Gastroesophageal sphincter (tissue), 3 donors: ENCODE measurements around the gene INO80.

ENCODE experiments used
- CTCF ChIP-seq, 4 experiments: fragments of 200-600 bp in 2 of 4; fragments of 450-650 bp in 2 of 4; sonication (generic) in 1 of 4; IDR thresholded peaks; one replicate each; pipeline ENCODE4 v1.5.1; 2017 to 2019; ENCODE audit warnings: antibody characterized with exemption in 4 of 4, mild to moderate bottlenecking in 2 of 4, moderate library complexity in 2 of 4
- POLR2A ChIP-seq, 2 donors: fragments of 450-650 bp; IDR thresholded peaks; one replicate each; pipeline ENCODE4 v1.6.1; 2017; ENCODE audit warnings: antibody characterized with exemption in 2 of 2, mild to moderate bottlenecking in 2 of 2, moderate library complexity in 1 of 2
- POLR2AphosphoS5 ChIP-seq: sonication (generic); formaldehyde crosslinking; IDR thresholded peaks from one replicate; pipeline ENCODE4 v1.6.1; 2017; ENCODE audit warnings: antibody characterized with exemption

GRCh38 chr15:40988156-40988555 is 127.9 kb downstream of the INO80 start:
- TF ChIP-seq POLR2A (IDR thresholded peaks at IDR 0.05) (no peak), CTCF (IDR thresholded peaks at IDR 0.05) (no peak), POLR2AphosphoS5 (no peak)
